H1 (cell line): Measurements from ENCODE around the gene TEX2.

Experiments
- ASH2L ChIP-seq: fragments of 200-600, 300-600 bp; sonication (generic); IDR thresholded peaks from one replicate; pipeline ENCODE4 v1.7.1; 2017; ENCODE audit warnings: low read length
- CEBPB ChIP-seq: IDR thresholded peaks from 2 replicates; pipeline ENCODE4 v1.6.1; 2012; ENCODE audit warnings: low read depth, low read length
- CTCF ChIP-seq, 3 experiments: IDR thresholded peaks; 1 replicate in 2 of 3; 2 replicates in 1 of 3; pipeline versions ENCODE4 v1.5.1 to v1.6.1; 2011; ENCODE audit warnings: low read length in 3 of 3, mild to moderate bottlenecking in 3 of 3, inconsistent platforms in 2 of 3, low read depth in 1 of 3, moderate library complexity in 1 of 3; ENCODE audit not compliant: insufficient read depth in 1 of 3; ENCODE audit errors: control extremely low read depth in 1 of 3
- EGR1 ChIP-seq: IDR thresholded peaks from 2 replicates; pipeline ENCODE4 v1.6.1; 2011; ENCODE audit warnings: low read depth, low read length, borderline replicate concordance
- EZH2 ChIP-seq: fragments of 200-600 bp; sonication (generic); IDR thresholded peaks from 2 replicates; pipeline ENCODE4 v1.7.1; 2012; ENCODE audit warnings: low read depth, mild to moderate bottlenecking, moderate library complexity, low read length, inconsistent platforms; ENCODE audit not compliant: severe bottlenecking
- KDM1A ChIP-seq: fragments of 200-600, 300-600 bp; sonication (generic); IDR thresholded peaks from 2 replicates; pipeline ENCODE4 v1.7.1; 2016; ENCODE audit warnings: mild to moderate bottlenecking, low read length, borderline replicate concordance
- MAX ChIP-seq: IDR thresholded peaks from 2 replicates; pipeline ENCODE4 v1.6.1; 2012; ENCODE audit warnings: inconsistent platforms
- POLR2A ChIP-seq, 2 experiments: IDR thresholded peaks; 1 replicate in 1 of 2; 2 replicates in 1 of 2; pipeline ENCODE4 v1.6.1; 2011; ENCODE audit warnings: low read depth in 2 of 2, low read length in 2 of 2, mild to moderate bottlenecking in 2 of 2; ENCODE audit errors: control extremely low read depth in 1 of 2
- SRF ChIP-seq: IDR thresholded peaks from 2 replicates; pipeline ENCODE4 v1.6.1; 2011; ENCODE audit warnings: mild to moderate bottlenecking, low read depth, low read length, moderate library complexity

- no peak for TF ChIP-seq ASH2L
- no peak for TF ChIP-seq POLR2A (IDR thresholded peaks at IDR 0.05; ENCODE audit: control extremely low read depth in 1 of 2, low read depth in 2 of 2, low read length in 2 of 2)
- no peak for TF ChIP-seq CTCF (IDR thresholded peaks at IDR 0.05; ENCODE audit: control extremely low read depth in 1 of 3, insufficient read depth in 1 of 3, low read depth in 1 of 3, low read length in 3 of 3)
- no peak for TF ChIP-seq MAX
- TF ChIP-seq KDM1A = no peak
- TF ChIP-seq EZH2 = no peak
- TF ChIP-seq EGR1 = no peak
- TF ChIP-seq CEBPB = no peak
- TF ChIP-seq SRF = no peak
Observed at GRCh38 chr17:64166876-64167275, 96.2 kb downstream of the TEX2 start.
